Activated B cell treated with CpG ODN at 0.5 μM for 24 hours (primary cell): Measurements from ENCODE around the gene NBR1. TPM values are rescaled to one million over a fixed set of nuclear protein-coding genes. Genes with fewer than 3 reads are reported as not detected.
A peak's percentile ranks its signal among the peaks of the same experiment; 100 is the strongest.
"Not testable (repeated sequence)": the region's sequence is repeated elsewhere in the genome, so short reads cannot be mapped to it uniquely, and the experiment has no call there.

Source experiments
- ATAC-seq: fragments of 200-7000 bp; cut with Tn5 transposase; one replicate; pipeline ENCODE4 v1.10.0; 2021; ENCODE audit warnings: low read depth, mild to moderate bottlenecking, moderate library complexity
- CTCF ChIA-PET: fragments of 350-600 bp; sonication (Branson Sonifier 250); formaldehyde crosslinking; loops from one replicate; lab custom pipeline; 2021; ENCODE audit warnings: antibody characterized with exemption; lab: Charles Lee
- POLR2A ChIA-PET: fragments of 350-600 bp; sonication (Branson Sonifier 250); formaldehyde crosslinking; loops from one replicate; lab custom pipeline; 2021; ENCODE audit warnings: antibody characterized with exemption; lab: Charles Lee
- DNase-seq: peaks from one replicate; pipeline ENCODE4 v3.0.0; 2022
- H3K27ac Mint-ChIP-seq: one replicate; pipeline ENCODE4 v1.8.0; 2020; ENCODE audit warnings: mixed read lengths
- H3K27me3 Mint-ChIP-seq: one replicate; pipeline ENCODE4 v1.8.0; 2021; ENCODE audit warnings: mixed read lengths
- H3K36me3 Mint-ChIP-seq: one replicate; pipeline ENCODE4 v1.8.0; 2021; ENCODE audit warnings: low read depth, mixed read lengths
- H3K4me1 Mint-ChIP-seq: one replicate; pipeline ENCODE4 v1.8.0; 2021; ENCODE audit warnings: mixed read lengths
- H3K4me3 Mint-ChIP-seq: one replicate; pipeline ENCODE4 v1.8.0; 2020; ENCODE audit warnings: mild to moderate bottlenecking, mixed read lengths
- H3K9me3 Mint-ChIP-seq: one replicate; pipeline ENCODE4 v1.8.0; 2020; ENCODE audit warnings: mixed read lengths
- CTCF ChIP-seq: fragments of 200-600 bp; IDR thresholded peaks from one replicate; pipeline ENCODE4 v1.8.0; 2022; ENCODE audit warnings: antibody characterized with exemption, mild to moderate bottlenecking
- intact Hi-C: fragments of 100-400 bp; cut with micrococcal nuclease; formaldehyde crosslinking; loops from one replicate; pipeline ENCODE4 v1.15.1; 2024
- total RNA-seq: library from RNA; stranded (reverse); gene quantifications from 2 replicates; pipeline ENCODE4 v1.2.3, GENCODE V29; 2022

The NBR1 gene
- total RNA-seq, 1 donor from 2014 or later = 44.8 TPM

DNA sequence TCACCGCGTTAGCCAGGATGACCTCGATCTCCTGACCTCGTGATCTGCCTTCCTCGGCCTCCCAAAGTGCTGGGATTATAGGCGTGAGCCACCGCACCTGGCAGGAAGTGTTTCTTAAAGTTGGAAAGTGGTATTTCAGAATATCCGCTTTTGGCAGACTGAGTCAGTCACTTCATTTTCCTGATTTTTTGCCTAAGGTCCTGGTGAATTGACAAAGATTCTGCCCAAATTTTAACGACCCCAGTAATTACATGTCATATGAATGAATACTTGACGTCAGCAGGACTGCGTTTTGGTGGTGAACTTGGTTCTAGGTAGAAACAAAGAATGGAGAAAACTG is 41.4 kb upstream of the NBR1 start:
- ChIA-PET POLR2A (no interaction called here), CTCF (no interaction called here)
- no peak for TF ChIP-seq CTCF
- intact Hi-C loops = no loop called here
- peaks cover 45% of the 10 kb centered on the region for H3K36me3 Mint-ChIP-seq
- H3K4me1 Mint-ChIP-seq = peaks cover 41% of the 10 kb centered on the region
- ATAC-seq = no peak
- no peaks in the 10 kb centered on the region for H3K27me3 Mint-ChIP-seq
- DNase-seq = no peak
- H3K9me3 Mint-ChIP-seq = no peaks in the 10 kb centered on the region
- H3K27ac Mint-ChIP-seq = peak overlapping the region; percentile 50
- H3K4me3 Mint-ChIP-seq = no peak overlapping the region

DNA sequence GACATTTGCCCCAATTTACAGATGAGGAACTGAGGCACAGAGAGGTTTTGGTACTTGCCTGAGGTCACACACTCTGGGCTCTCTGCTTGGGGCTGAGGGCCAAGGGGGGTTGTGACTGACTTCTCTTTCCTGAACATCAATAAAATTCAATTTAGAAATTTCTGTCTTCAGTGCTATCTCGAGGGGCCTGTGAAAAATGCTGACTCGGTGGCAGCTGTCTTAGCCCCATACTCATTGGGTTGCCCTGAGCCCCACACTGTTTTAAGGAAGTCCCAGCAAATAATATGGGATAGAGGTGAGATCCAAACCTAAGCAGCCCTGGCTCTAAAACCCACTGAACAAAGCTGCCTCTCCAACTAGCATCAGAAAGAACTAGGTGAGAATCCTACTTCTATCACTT is 38.9 kb upstream of the NBR1 start:
- H3K9me3 Mint-ChIP-seq = no peaks in the 10 kb centered on the region
- no peak for DNase-seq
- CTCF ChIA-PET = no interaction called here
- no peak for ATAC-seq
- no peak for TF ChIP-seq CTCF
- POLR2A ChIA-PET = interaction anchor here (1.4 kb wide), 1 partner anchor 184 kb away, joined by 7 read pairs; no protein-coding TSS in a partner anchor
- no peaks in the 10 kb centered on the region for H3K27me3 Mint-ChIP-seq
- intact Hi-C loops = no loop called here
- no peak overlapping the region for H3K4me3 Mint-ChIP-seq
- peaks cover 35% of the 10 kb centered on the region for H3K4me1 Mint-ChIP-seq
- no peak overlapping the region for H3K27ac Mint-ChIP-seq
- peaks cover 38% of the 10 kb centered on the region for H3K36me3 Mint-ChIP-seq

GRCh38 chr17:43133439-43133838 is 37.6 kb upstream of the NBR1 start:
- DNase-seq, intact Hi-C loops, H3K9me3 Mint-ChIP-seq, H3K4me3 Mint-ChIP-seq, CTCF ChIA-PET, H3K27ac Mint-ChIP-seq, H3K27me3 Mint-ChIP-seq, ATAC-seq: not testable (repeated sequence)
- POLR2A ChIA-PET = interaction anchor here (1.4 kb wide), 1 partner anchor 182 kb away, joined by 7 read pairs; no protein-coding TSS in a partner anchor
- Mint-ChIP-seq H3K4me1 (peaks cover 24% of the 10 kb centered on the region), H3K36me3 (peaks cover 30% of the 10 kb centered on the region)

GRCh38 chr17:43134774-43135453 is 36.1 kb upstream of the NBR1 start:
- POLR2A ChIA-PET = no interaction called here
- no peak for TF ChIP-seq CTCF
- H3K4me3 Mint-ChIP-seq = no peak overlapping the region
- no peak for ATAC-seq
- intact Hi-C loops = no loop called here
- H3K9me3 Mint-ChIP-seq = no peaks in the 10 kb centered on the region
- H3K27me3 Mint-ChIP-seq = no peaks in the 10 kb centered on the region
- H3K4me1 Mint-ChIP-seq = peaks cover 13% of the 10 kb centered on the region
- no peak overlapping the region for H3K27ac Mint-ChIP-seq
- CTCF ChIA-PET = no interaction called here
- peaks cover 25% of the 10 kb centered on the region for H3K36me3 Mint-ChIP-seq
- no peak for DNase-seq

GRCh38 chr17:43135454-43135819 is 35.6 kb upstream of the NBR1 start:
- DNase-seq (no peak), ATAC-seq (no peak)
- Mint-ChIP-seq H3K27me3 (no peaks in the 10 kb centered on the region), H3K4me1 (peaks cover 13% of the 10 kb centered on the region), H3K27ac (no peak overlapping the region), H3K36me3 (peaks cover 25% of the 10 kb centered on the region), H3K4me3 (no peak overlapping the region), H3K9me3 (no peaks in the 10 kb centered on the region)
- ChIA-PET POLR2A (no interaction called here), CTCF (no interaction called here)
- no peak for TF ChIP-seq CTCF
- intact Hi-C loops = no loop called here

DNA sequence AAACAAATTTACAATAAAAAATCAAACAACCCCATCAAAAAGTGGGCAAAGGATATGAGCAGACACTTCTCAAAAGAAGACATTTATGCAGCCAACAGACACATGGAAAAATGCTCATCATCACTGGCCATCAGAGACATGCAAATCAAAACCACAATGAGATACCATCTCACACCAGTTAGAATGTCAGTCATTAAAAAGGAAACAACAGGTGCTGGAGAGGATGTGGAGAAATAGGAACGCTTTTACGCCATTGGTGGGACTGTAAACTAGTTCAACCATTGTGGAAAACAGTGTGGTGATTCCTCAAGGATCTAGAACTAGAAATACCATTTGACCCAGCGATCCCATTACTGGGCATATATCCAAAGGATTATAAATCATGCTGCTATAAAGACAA is 34.4 kb upstream of the NBR1 start:
- peaks cover 33% of the 10 kb centered on the region for H3K36me3 Mint-ChIP-seq
- intact Hi-C loops, H3K27ac Mint-ChIP-seq, ATAC-seq, DNase-seq, H3K4me3 Mint-ChIP-seq, CTCF ChIA-PET, H3K27me3 Mint-ChIP-seq, H3K9me3 Mint-ChIP-seq: not testable (repeated sequence)
- peaks cover 13% of the 10 kb centered on the region for H3K4me1 Mint-ChIP-seq
- POLR2A ChIA-PET = interaction anchor here (0.6 kb wide), 2 partner anchors 394 to 1368 kb away, joined by 3 to 4 read pairs; no protein-coding TSS in a partner anchor

GRCh38 chr17:43138531-43138930 is 32.5 kb upstream of the NBR1 start:
- H3K4me3 Mint-ChIP-seq, CTCF ChIA-PET, intact Hi-C loops, H3K27me3 Mint-ChIP-seq, ATAC-seq, POLR2A ChIA-PET, H3K27ac Mint-ChIP-seq, DNase-seq, H3K9me3 Mint-ChIP-seq: not testable (repeated sequence)
- Mint-ChIP-seq H3K36me3 (peaks cover 23% of the 10 kb centered on the region), H3K4me1 (peaks cover 10% of the 10 kb centered on the region)
